HG03575 (cell line): ENCODE measurements around the gene NRTN.
"Not testable (repeated sequence)": the region's sequence is repeated elsewhere in the genome, so short reads cannot be mapped to it uniquely, and the experiment has no call there.

ENCODE experiments used
- ATAC-seq: cut with Tn5 transposase; IDR thresholded peaks from one replicate; pipeline ENCODE4 v1.9.1; 2021; ENCODE audit not compliant: unreplicated experiment, insufficient number of reproducible peaks, low FRiP score; ENCODE audit errors: extremely low read depth

NRTN gene

GRCh38 chr19:5857203-5858081 is 52.6 kb downstream of the NRTN start:
- no peak for ATAC-seq

DNA sequence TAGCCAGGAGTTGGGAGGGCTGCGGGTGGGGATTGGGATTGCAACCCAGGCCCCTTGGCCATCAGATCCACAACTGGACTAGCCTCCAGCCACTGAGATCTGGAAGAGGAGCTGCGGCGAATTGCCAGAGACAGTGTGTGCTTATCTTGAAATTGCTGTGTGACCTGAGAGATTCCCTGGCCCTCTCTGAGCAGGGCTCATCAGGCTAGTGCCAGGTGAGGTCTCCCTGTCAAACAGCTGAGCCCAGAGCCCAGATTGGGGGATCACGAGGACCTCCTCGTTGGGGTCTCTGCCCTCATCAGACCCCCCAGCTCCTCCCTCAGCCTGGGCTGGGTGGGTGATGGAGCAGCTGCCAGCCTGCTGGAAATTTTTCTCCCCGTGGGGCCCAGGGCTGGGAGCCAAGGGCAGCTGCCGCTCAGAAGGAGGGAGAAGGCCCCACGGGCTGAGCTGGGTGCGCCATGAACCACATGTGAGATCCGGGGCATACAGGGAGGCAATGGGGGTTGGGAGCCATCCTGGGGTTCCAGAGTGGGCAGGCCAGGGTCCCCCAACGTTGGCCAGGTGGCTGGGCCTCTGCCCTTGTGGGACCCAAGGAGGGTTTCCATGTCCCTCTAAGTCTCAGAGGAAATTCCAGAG is 58.3 kb downstream of the NRTN start:
- ATAC-seq, result no peak

- no peak for ATAC-seq
Observed at GRCh38 chr19:5864013-5864720, 59.3 kb downstream of the NRTN start.

- no peak for ATAC-seq
Observed at GRCh38 chr19:5864725-5865486, 60.0 kb downstream of the NRTN start.

- no peak for ATAC-seq
Observed at GRCh38 chr19:5865772-5866171, 60.9 kb downstream of the NRTN start.

GRCh38 chr19:5867201-5868136 is 62.6 kb downstream of the NRTN start:
- no peak for ATAC-seq

GRCh38 chr19:5870986-5871394 is 66.1 kb downstream of the NRTN start:
- ATAC-seq, result no peak

DNA sequence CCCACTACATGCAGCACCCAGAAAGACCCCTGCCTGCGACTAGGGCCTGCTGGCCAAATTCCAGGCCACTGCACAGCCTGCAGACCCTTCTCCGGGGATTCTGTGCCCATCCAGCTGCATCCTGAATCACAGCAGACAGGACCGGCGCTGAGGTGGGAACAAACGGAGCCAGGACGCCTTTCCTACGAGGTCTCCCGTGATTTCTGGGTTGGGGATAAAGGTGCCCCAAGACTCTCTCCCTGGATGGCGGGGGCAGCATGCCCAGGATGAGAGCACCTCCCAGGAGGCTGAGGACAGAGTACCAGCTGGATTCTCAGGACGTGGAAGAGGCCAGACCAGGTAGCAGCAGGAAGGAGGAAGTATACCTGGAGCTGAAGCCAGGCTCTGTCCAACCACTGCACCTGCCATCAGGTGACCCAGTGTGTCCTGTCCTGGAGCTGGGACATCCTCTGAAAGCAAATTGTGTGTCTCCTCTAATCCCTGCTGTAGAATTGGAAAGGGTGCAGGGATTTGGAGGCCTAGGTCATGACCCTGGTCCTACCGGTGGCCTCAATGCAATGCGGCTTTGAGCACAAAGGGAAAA is 68.8 kb downstream of the NRTN start:
- ATAC-seq, result no peak

GRCh38 chr19:5874496-5874895 is 69.6 kb downstream of the NRTN start:
- not testable (repeated sequence) for ATAC-seq

- no peak for ATAC-seq
Observed at GRCh38 chr19:5877427-5877826, 72.6 kb downstream of the NRTN start.

DNA sequence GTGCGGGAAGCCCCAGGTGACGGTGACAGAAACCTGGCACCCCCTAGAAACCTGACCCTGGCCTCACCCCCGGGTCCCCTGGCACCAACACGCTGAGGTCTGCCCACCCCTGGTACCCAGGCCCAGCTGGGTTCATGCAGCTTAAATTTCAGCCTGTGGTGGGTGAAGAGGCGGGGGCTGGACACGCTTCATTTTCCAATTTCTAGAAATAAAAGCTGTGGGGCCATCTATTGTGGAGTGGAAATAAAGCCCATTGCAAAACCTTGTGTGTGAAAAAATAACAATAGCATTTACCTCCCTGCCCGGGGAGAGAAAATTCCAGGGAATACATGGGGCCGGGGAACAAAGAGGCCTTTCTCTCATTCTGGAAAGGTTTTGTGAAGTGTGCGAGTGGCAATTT is 73.0 kb downstream of the NRTN start:
- ATAC-seq, result no peak
